Panc1 (cell line): ENCODE measurements around the gene SORT1.

Source experiments
- CTCF ChIP-seq: fragments of 450-650 bp; IDR thresholded peaks from 2 replicates; pipeline ENCODE4 v1.5.1; 2017; ENCODE audit warnings: mild to moderate bottlenecking
- REST ChIP-seq, 2 experiments: IDR thresholded peaks; 2 replicates each; pipeline ENCODE4 v1.6.1; 2011 to 2012; ENCODE audit warnings: low read depth in 2 of 2, control low read depth in 1 of 2, low read length in 1 of 2, mild to moderate bottlenecking in 1 of 2, moderate library complexity in 1 of 2; ENCODE audit not compliant: insufficient read depth in 1 of 2
- TCF7L2 ChIP-seq: IDR thresholded peaks from 2 replicates; pipeline ENCODE4 v1.6.1; 2011; ENCODE audit warnings: mild to moderate bottlenecking, low read depth, low read length, inconsistent platforms

GRCh38 chr1:109400035-109400655 is 2.4 kb upstream of the SORT1 start:
- TF ChIP-seq CTCF (no peak), TCF7L2 (no peak), REST (IDR thresholded peaks at IDR 0.05; ENCODE audit: insufficient read depth in 1 of 2, low read depth in 2 of 2, low read length in 1 of 2) (no peak)
